ENCODE measurements around the gene DSE. TPM values are rescaled to one million over a fixed set of nuclear protein-coding genes. Genes with fewer than 3 reads are reported as not detected.
"Not testable (repeated sequence)": the region's sequence is repeated elsewhere in the genome, so short reads cannot be mapped to it uniquely, and the experiment has no call there.

DSE gene
- total RNA-seq, 4 donors from 2014 or later = 79.5 to 95.5 (median 81.7) TPM

DNA sequence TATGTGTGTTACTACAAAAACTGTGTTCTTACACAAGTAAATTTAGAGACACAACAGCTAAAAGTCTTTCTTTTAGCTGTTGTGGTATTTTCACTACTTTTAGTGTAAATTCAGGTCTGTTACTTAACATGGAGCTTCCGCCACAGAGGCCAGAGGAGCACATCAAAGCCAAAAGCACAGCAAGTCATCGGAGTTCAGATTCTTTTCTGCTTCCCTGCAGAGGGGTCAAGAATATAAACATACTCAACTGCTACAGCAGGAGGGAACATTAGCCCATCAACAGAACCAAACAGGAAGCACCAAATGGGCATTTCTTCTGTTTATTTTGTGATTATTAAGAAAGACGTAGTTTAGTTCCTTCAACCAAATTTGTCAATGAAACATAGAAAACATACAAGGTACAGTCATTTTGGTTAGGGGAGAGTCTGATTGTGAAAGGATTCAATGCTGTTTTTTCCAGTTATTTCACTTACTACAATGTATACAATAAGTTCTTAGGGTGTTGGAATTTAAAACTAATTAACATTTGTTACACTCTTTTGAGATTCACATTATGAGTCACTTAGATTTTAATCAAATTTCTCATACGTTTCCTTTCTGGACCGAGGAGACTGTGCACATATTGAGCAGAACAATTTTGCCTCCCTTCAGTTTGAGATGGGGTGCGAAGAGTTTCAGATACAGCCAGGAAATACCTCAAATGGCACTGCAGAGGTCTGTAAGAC, 42.8 kb upstream of the DSE start:
- TF ChIP-seq POLR2A (IDR thresholded peaks at IDR 0.05) = no peak
- no peak for TF ChIP-seq EP300 (IDR thresholded peaks at IDR 0.05)
- TF ChIP-seq, protein P1, sequence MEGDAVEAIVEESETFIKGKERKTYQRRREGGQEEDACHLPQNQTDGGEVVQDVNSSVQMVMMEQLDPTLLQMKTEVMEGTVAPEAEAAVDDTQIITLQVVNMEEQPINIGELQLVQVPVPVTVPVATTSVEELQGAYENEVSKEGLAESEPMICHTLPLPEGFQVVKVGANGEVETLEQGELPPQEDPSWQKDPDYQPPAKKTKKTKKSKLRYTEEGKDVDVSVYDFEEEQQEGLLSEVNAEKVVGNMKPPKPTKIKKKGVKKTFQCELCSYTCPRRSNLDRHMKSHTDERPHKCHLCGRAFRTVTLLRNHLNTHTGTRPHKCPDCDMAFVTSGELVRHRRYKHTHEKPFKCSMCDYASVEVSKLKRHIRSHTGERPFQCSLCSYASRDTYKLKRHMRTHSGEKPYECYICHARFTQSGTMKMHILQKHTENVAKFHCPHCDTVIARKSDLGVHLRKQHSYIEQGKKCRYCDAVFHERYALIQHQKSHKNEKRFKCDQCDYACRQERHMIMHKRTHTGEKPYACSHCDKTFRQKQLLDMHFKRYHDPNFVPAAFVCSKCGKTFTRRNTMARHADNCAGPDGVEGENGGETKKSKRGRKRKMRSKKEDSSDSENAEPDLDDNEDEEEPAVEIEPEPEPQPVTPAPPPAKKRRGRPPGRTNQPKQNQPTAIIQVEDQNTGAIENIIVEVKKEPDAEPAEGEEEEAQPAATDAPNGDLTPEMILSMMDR (IDR thresholded peaks at IDR 0.05) = no peak
- no peaks in the 10 kb centered on the region for H3K36me3 ChIP-seq
- H3K27ac ChIP-seq = peak overlapping the region in 3 of 4 donors; percentile 37 to 79 (median 75)
- no peak for DNase-seq (ENCODE audit: low spot score in 2 of 2)
- H3K27me3 ChIP-seq = no peaks in the 10 kb centered on the region
- WGBS, 2 donors = 55% methylated on average over 6 of the region's 6 CpGs
- H3K4me3 ChIP-seq = no peak overlapping the region
- H3K4me1 ChIP-seq = peaks cover 0 to 40% (median 16%) of the 10 kb centered on the region in 4 donors
- H3K9me3 ChIP-seq = no peaks in the 10 kb centered on the region

DNA sequence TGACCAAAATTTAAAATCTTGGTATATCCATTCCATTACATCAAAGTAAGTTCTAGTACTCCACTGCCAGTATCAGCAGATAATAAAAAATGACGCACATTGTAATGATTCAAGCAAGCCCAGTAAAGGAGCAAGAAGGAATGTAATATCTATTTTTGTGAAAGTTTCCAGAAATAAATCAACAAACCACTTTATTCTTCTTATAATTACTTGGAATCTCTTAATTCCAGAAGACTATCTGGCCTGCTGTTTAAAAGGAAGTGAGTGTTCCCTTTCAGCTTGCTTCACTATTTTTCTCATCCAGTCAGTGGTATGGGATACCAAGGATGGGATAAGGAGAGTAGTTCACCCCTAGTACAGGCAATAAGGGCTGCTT, 42.2 kb upstream of the DSE start:
- no peaks in the 10 kb centered on the region for H3K9me3 ChIP-seq
- H3K4me1 ChIP-seq = peaks cover 0 to 40% (median 16%) of the 10 kb centered on the region in 4 donors
- H3K36me3 ChIP-seq = no peaks in the 10 kb centered on the region
- no peaks in the 10 kb centered on the region for H3K27me3 ChIP-seq
- TF ChIP-seq, protein P1 (IDR thresholded peaks at IDR 0.05) = no peak
- TF ChIP-seq POLR2A (IDR thresholded peaks at IDR 0.05) (no peak), EP300 (IDR thresholded peaks at IDR 0.05) (no peak)
- H3K4me3 ChIP-seq = no peak overlapping the region
- 26 to 44% methylated on average over 1 of the region's 1 CpG for WGBS, 2 donors
- H3K27ac ChIP-seq = peak overlapping the region in 3 of 4 donors; percentile 37 to 79 (median 75)
- no peak for DNase-seq (ENCODE audit: low spot score in 2 of 2)

DNA sequence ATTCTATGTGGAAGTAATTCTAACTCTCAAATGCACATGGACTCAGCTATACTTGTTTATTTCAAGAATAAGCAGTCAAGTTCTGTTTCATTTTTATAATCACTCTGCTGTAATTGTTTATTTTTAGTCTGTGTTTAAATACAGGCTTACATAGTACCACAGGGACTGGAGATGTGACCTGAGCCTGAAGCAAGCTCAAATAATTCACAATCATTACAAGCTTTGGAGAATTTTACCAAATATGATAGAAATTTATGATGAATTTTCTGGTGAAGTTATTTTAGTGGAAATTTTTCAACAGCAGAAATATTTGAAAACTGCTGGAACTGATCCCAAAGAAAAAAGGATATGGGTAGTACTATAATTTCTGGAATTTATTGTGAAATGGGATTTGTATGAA, 41.6 kb upstream of the DSE start:
- Histone ChIP-seq H3K27ac (peak overlapping the region in 3 of 4 donors; percentile 37 to 79 (median 75)), H3K36me3 (no peaks in the 10 kb centered on the region), H3K9me3 (no peaks in the 10 kb centered on the region), H3K27me3 (no peaks in the 10 kb centered on the region), H3K4me3 (no peak overlapping the region), H3K4me1 (peaks cover 0 to 40% (median 16%) of the 10 kb centered on the region in 4 donors)
- TF ChIP-seq, protein P1 (IDR thresholded peaks at IDR 0.05) = no peak
- TF ChIP-seq EP300 (IDR thresholded peaks at IDR 0.05) (no peak), POLR2A (IDR thresholded peaks at IDR 0.05) (no peak)
- no peak for DNase-seq (ENCODE audit: low spot score in 2 of 2)

DNA sequence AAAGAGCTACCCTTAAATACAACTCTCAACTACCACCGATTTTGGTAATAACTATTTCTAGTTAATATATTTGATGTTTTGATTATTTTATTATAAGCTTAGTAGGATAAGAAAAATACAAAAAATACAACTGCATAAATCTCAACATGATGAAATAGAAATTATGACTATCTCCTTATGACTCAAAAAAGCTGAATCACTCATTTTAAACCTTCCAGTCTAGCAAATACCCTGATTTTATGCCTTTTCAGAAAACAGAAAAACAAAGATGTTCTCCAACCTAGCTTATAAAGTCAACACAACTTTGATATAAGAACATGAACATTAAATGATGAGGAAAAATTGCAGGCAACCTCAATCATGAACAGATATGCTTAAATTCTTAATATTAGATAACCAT, 40.2 kb upstream of the DSE start:
- Histone ChIP-seq H3K9me3 (no peaks in the 10 kb centered on the region), H3K36me3 (no peaks in the 10 kb centered on the region), H3K27me3 (no peaks in the 10 kb centered on the region), H3K4me1 (peaks cover 0 to 40% (median 16%) of the 10 kb centered on the region in 4 donors), H3K4me3 (no peak overlapping the region), H3K27ac (no peak overlapping the region)
- DNase-seq (ENCODE audit: low spot score in 2 of 2) = no peak
- TF ChIP-seq EP300 (IDR thresholded peaks at IDR 0.05) (no peak), POLR2A (IDR thresholded peaks at IDR 0.05) (no peak)
- TF ChIP-seq, protein P1 (IDR thresholded peaks at IDR 0.05) = no peak
- WGBS, 2 donors = 95 to 98% methylated on average over 1 of the region's 1 CpG

DNA sequence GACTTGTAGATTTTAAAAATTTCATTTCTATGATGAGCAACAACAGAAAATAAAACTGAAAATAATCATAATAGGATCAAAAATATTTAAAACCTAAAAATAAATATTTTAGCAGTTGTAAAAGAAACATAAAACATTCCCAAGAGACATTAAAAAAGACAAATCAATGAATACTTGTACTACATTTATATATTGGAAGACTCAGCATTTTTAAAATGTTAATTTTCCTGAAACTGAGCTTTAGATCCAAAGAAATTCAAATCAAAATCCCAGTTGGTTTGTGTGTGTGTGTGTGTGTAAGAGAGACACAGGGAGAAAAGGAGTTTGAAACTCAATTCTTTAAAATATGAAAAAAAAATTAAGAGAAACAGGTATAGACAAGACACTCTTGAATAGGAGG, 38.7 kb upstream of the DSE start:
- no peak overlapping the region for H3K4me3 ChIP-seq
- no peak for DNase-seq (ENCODE audit: low spot score in 2 of 2)
- no peak for TF ChIP-seq POLR2A (IDR thresholded peaks at IDR 0.05)
- TF ChIP-seq, protein P1 (IDR thresholded peaks at IDR 0.05) = no peak
- TF ChIP-seq EP300 (IDR thresholded peaks at IDR 0.05) = no peak
- H3K27me3 ChIP-seq = no peaks in the 10 kb centered on the region
- H3K27ac ChIP-seq = no peak overlapping the region
- no peaks in the 10 kb centered on the region for H3K36me3 ChIP-seq
- H3K9me3 ChIP-seq = no peaks in the 10 kb centered on the region
- peaks cover 0 to 27% (median 9%) of the 10 kb centered on the region in 4 donors for H3K4me1 ChIP-seq

DNA sequence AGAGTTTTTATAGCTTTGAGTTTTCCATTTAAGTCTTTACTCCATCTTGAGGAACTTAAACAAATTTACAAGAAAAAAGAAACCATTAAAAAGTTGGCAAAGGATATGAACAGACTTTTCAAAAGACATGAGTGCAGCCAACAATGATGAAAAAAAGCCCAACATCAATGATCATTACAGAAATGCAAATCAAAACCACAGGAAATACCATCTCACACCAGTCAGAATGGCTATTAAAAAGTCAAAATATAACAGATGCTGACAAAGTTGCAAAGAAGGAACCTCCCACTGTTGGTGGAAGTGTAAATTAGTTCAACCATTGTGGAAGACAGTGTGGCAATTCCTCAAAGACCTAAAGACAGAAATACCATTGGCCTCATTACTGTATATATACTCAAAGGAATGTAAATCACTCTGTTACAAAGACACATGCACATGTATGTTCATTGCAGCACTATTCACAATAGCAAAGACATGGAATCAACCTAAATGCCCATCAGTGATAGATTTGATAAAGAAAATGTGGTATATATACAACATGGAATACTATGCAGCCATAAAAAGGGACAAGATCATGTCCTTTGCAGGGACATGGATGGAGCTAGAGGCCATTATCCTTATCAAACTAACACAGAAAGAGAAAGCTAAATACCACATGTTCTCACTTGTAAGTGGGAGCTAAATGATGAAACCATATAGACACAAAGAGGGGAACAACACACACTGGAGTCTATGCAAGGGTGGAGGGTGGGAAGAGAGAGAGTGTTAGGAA, 35.9 kb upstream of the DSE start:
- not testable (repeated sequence) for H3K4me3 ChIP-seq; H3K27ac ChIP-seq; H3K9me3 ChIP-seq; H3K4me1 ChIP-seq; H3K27me3 ChIP-seq; DNase-seq (ENCODE audit: low spot score in 2 of 2); H3K36me3 ChIP-seq
